ENCODE data around the gene KDM6A. TPM values are rescaled to one million over a fixed set of nuclear protein-coding genes. Genes with fewer than 3 reads are reported as not detected.

The KDM6A gene
- total and polyA plus RNA-seq, 2 of the 13 experiments (the other 11 are each of a cell fraction or from before 2014, with no cell fraction given) = 16.7 to 18.2 TPM

GRCh38 chrX:44915361-44915868 lies 42.4 kb downstream of the KDM6A start (continued):
- TF ChIP-seq KLF9 (CRISPR knock-in tag; IDR thresholded peaks at IDR 0.05; ENCODE audit: low read depth) (no peak), TBX3 (IDR thresholded peaks at IDR 0.05; ENCODE audit: borderline replicate concordance) (peak; percentile 56; the same call in 1 of the 2 replicates), ZFP62 (CRISPR knock-in tag; IDR thresholded peaks at IDR 0.05) (no peak), JARID2 (CRISPR knock-in tag; IDR thresholded peaks at IDR 0.05; ENCODE audit: insufficient replicate concordance) (no peak), MXI1 (IDR thresholded peaks at IDR 0.05; ENCODE audit: borderline replicate concordance, low read depth, low read length) (no peak), ZNF609 (CRISPR knock-in tag; IDR thresholded peaks at IDR 0.05; ENCODE audit: borderline replicate concordance) (peak; percentile 78; the same call in 1 of the 2 replicates), ZNF570 (CRISPR knock-in tag; IDR thresholded peaks at IDR 0.05; ENCODE audit: borderline replicate concordance) (no peak), ZNF296 (CRISPR knock-in tag; conservative IDR thresholded peaks at IDR 0.05) (peak; percentile 97), ZMYM4 (CRISPR knock-in tag; IDR thresholded peaks at IDR 0.05) (peak; percentile 73), GATAD2A (CRISPR knock-in tag; IDR thresholded peaks at IDR 0.05) (peak; percentile 92), CCAR2 (optimal IDR thresholded peaks at IDR 0.05; ENCODE audit: low read depth, low read length) (no peak), ZNF790 (CRISPR knock-in tag; IDR thresholded peaks at IDR 0.05; ENCODE audit: borderline replicate concordance) (no peak), SOX13 (IDR thresholded peaks at IDR 0.05) (peak; percentile 73), SOX13 (CRISPR knock-in tag; conservative IDR thresholded peaks at IDR 0.05 in 1 of 2, IDR thresholded peaks at IDR 0.05 in 1 of 2) (peak in 1 of 2 experiments; percentile 96; a peak in 2 of 4 replicates), ZNF224 (CRISPR knock-in tag; IDR thresholded peaks at IDR 0.05) (no peak), ZNF441 (CRISPR knock-in tag; IDR thresholded peaks at IDR 0.05; ENCODE audit: borderline replicate concordance) (no peak), SOX5 (CRISPR knock-in tag; IDR thresholded peaks at IDR 0.05; ENCODE audit: borderline replicate concordance) (peak; percentile 91), BHLHE40 (IDR thresholded peaks at IDR 0.05; ENCODE audit: low read length) (no peak), JUN (CRISPR knock-in tag; IDR thresholded peaks at IDR 0.05) (no peak), TMF1 (CRISPR knock-in tag; IDR thresholded peaks at IDR 0.05; ENCODE audit: low read depth) (no peak), ZNF747 (CRISPR knock-in tag; IDR thresholded peaks at IDR 0.05; ENCODE audit: borderline replicate concordance) (no peak; the same call in 1 of the 2 replicates), HMG20B (CRISPR knock-in tag; conservative IDR thresholded peaks at IDR 0.05) (peak; percentile 73), SP4 (CRISPR knock-in tag; IDR thresholded peaks at IDR 0.05) (no peak), PRMT3 (CRISPR knock-in tag; IDR thresholded peaks at IDR 0.05; ENCODE audit: borderline replicate concordance, low read depth) (no peak)
- TF ChIP-seq, protein P1, sequence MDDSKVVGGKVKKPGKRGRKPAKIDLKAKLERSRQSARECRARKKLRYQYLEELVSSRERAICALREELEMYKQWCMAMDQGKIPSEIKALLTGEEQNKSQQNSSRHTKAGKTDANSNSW (CRISPR knock-in tag; IDR thresholded peaks at IDR 0.05; ENCODE audit: borderline replicate concordance) = no peak
- TF ChIP-seq, protein P2, sequence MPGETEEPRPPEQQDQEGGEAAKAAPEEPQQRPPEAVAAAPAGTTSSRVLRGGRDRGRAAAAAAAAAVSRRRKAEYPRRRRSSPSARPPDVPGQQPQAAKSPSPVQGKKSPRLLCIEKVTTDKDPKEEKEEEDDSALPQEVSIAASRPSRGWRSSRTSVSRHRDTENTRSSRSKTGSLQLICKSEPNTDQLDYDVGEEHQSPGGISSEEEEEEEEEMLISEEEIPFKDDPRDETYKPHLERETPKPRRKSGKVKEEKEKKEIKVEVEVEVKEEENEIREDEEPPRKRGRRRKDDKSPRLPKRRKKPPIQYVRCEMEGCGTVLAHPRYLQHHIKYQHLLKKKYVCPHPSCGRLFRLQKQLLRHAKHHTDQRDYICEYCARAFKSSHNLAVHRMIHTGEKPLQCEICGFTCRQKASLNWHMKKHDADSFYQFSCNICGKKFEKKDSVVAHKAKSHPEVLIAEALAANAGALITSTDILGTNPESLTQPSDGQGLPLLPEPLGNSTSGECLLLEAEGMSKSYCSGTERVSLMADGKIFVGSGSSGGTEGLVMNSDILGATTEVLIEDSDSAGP (CRISPR knock-in tag; IDR thresholded peaks at IDR 0.05; ENCODE audit: borderline replicate concordance) = no peak
